Lung (tissue), 12 donors: ENCODE results near the gene CELF1. TPM values are rescaled to one million over a fixed set of nuclear protein-coding genes. Genes with fewer than 3 reads are reported as not detected.
A peak's percentile ranks its signal among the peaks of the same experiment; 100 is the strongest.

Experiments used
- ATAC-seq: fragments of 200-7000 bp; cut with Tn5 transposase; one replicate; pipeline ENCODE4 v1.9.1; 2020; ENCODE audit warnings: moderate number of reproducible peaks; ENCODE audit not compliant: insufficient read depth, low FRiP score
- DNase-seq, 3 donors: peaks; one replicate each; pipeline ENCODE4 v3.0.0-alpha.2; 2013 to 2017
- H3K27ac ChIP-seq, 2 donors: one replicate each; pipeline ENCODE4 v1.5.1; 2013; ENCODE audit warnings: mild to moderate bottlenecking in 2 of 2, moderate library complexity in 2 of 2, control low read depth in 1 of 2, inconsistent platforms in 1 of 2, low read depth in 1 of 2, low read length in 1 of 2
- H3K27me3 ChIP-seq, 3 donors: one replicate each; pipeline ENCODE4 v1.5.1; 2013; ENCODE audit warnings: low read length in 2 of 3; ENCODE audit not compliant: control insufficient read depth in 3 of 3, insufficient read depth in 3 of 3
- H3K36me3 ChIP-seq, 4 donors: one replicate each; pipeline ENCODE4 v1.5.1; 2013; ENCODE audit warnings: low read length in 4 of 4, mild to moderate bottlenecking in 1 of 4, moderate library complexity in 1 of 4; ENCODE audit not compliant: control insufficient read depth in 4 of 4, insufficient read depth in 4 of 4
- H3K4me1 ChIP-seq, 5 donors: one replicate each; pipeline ENCODE4 v1.5.1; 2013; ENCODE audit warnings: low read length in 5 of 5, mild to moderate bottlenecking in 2 of 5, moderate library complexity in 1 of 5; ENCODE audit not compliant: control insufficient read depth in 5 of 5, insufficient read depth in 5 of 5
- H3K4me3 ChIP-seq: one replicate; pipeline ENCODE4 v1.5.1; 2013; ENCODE audit warnings: mild to moderate bottlenecking, control low read depth, moderate library complexity
- H3K9ac ChIP-seq, 2 donors: one replicate each; pipeline ENCODE4 v1.5.1; 2013; ENCODE audit warnings: low read length in 2 of 2, control low read depth in 1 of 2; ENCODE audit not compliant: insufficient read depth in 1 of 2
- H3K9me3 ChIP-seq, 4 donors: one replicate each; pipeline ENCODE4 v1.5.1; 2013; ENCODE audit warnings: low read length in 3 of 4, mild to moderate bottlenecking in 1 of 4, moderate library complexity in 1 of 4; ENCODE audit not compliant: control insufficient read depth in 4 of 4, insufficient read depth in 3 of 4
- WGBS, 2 donors: extraction: QIAGEN DNeasy Blood & Tissue Kit; methylation state at CpG; one replicate each; pipeline ENCODE4 v1.1.7; 2013; 5-methylcytosine and 5-hydroxymethylcytosine counted together
- polyA plus RNA-seq, 2 donors: library from polyadenylated mRNA; stranded (reverse); fragments of 200-250 nt; gene quantifications; one replicate each; pipeline ENCODE4 v1.2.1, GENCODE V29; 2013
- total RNA-seq, 2 donors: library from RNA; depleted of rRNA in 1 of 2; stranded (reverse); fragments of >200 nt in 1 of 2; gene quantifications; one replicate each; pipeline ENCODE4 v1.2.1, GENCODE V29; 2014 to 2021
- TF ChIP-seq, protein P1 (sequence below): IDR thresholded peaks from 2 replicates; pipeline ENCODE4 v1.5.1; 2012; ENCODE audit warnings: mild to moderate bottlenecking; ENCODE audit errors: control extremely low read depth, extremely low read depth
- donor health status: control.
- donor health status: control.
- donor health status: Bipolar disorder and iron deficiency.
- donor health status: healthy.
- donor health status: DM: yes; HTN: yes; CAD: no.

Gene CELF1
- total and polyA plus RNA-seq, 4 donors, result 32.2 to 184 (median 63.8) TPM

DNA sequence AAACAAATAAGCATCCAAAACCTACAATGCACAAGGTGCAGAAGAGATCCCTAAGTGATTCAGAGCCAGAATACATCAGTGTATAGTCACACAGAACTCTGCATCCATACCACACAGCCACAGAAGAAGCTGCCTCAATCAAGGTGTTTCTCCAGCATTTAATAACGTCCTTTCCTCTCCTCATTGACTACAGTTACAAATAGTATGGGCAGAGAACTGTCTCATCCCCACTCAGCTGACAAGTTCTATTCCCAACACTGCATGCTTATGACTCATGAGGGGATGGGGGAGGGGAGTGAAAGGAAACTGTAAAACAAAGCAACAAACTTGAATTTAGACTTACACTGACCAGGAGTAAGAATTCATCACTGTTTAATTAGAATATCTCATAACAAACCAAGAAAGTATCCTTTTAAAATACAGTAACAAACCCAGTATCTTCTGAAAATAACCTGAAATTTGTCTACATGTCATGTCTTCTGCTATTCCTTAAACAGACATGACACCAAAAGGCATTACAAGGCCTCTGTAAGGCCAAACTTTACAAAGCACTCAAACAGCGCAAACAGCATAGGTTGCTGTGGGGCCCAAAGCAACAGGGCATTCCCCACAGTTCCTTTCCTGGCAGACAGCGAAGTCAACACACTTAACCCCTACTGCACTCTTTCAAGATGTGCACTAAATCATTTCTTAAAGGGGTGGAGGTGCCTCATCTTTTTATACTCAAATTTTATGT lies 29.3 kb downstream of the CELF1 start:
- no peaks in the 10 kb centered on the region for H3K36me3 ChIP-seq
- no peak overlapping the region for H3K4me3 ChIP-seq
- ATAC-seq, result peak; percentile 78
- TF ChIP-seq, protein P1, sequence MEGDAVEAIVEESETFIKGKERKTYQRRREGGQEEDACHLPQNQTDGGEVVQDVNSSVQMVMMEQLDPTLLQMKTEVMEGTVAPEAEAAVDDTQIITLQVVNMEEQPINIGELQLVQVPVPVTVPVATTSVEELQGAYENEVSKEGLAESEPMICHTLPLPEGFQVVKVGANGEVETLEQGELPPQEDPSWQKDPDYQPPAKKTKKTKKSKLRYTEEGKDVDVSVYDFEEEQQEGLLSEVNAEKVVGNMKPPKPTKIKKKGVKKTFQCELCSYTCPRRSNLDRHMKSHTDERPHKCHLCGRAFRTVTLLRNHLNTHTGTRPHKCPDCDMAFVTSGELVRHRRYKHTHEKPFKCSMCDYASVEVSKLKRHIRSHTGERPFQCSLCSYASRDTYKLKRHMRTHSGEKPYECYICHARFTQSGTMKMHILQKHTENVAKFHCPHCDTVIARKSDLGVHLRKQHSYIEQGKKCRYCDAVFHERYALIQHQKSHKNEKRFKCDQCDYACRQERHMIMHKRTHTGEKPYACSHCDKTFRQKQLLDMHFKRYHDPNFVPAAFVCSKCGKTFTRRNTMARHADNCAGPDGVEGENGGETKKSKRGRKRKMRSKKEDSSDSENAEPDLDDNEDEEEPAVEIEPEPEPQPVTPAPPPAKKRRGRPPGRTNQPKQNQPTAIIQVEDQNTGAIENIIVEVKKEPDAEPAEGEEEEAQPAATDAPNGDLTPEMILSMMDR, result no peak
- peak; percentile 47 to 68 (median 65) for DNase-seq
- WGBS, 2 donors, result 5 to 8% methylated on average over 3 of the region's 3 CpGs
- peak overlapping the region; percentile 85 to 88 for H3K27ac ChIP-seq
- H3K4me1 ChIP-seq, result peaks cover 12 to 30% (median 21%) of the 10 kb centered on the region in 5 donors
- no peaks in the 10 kb centered on the region for H3K27me3 ChIP-seq
- peak overlapping the region; percentile 33 to 40 for H3K9ac ChIP-seq
- no peaks in the 10 kb centered on the region for H3K9me3 ChIP-seq

GRCh38 chr11:47518212-47518964 lies 34.5 kb downstream of the CELF1 start:
- WGBS, 2 donors, result 27 to 51% methylated on average over 3 of the region's 3 CpGs
- Histone ChIP-seq H3K9ac (peak overlapping the region in 1 of 2 donors; percentile 49), H3K36me3 (no peaks in the 10 kb centered on the region), H3K4me3 (no peak overlapping the region), H3K27ac (peak overlapping the region in 1 of 2 donors; percentile 13), H3K9me3 (no peaks in the 10 kb centered on the region), H3K4me1 (peaks cover 3 to 54% (median 17%) of the 10 kb centered on the region in 5 donors), H3K27me3 (no peaks in the 10 kb centered on the region)
- peak in 1 of 3 donors; percentile 5 for DNase-seq
- TF ChIP-seq, protein P1, result no peak
- ATAC-seq, result no peak

DNA sequence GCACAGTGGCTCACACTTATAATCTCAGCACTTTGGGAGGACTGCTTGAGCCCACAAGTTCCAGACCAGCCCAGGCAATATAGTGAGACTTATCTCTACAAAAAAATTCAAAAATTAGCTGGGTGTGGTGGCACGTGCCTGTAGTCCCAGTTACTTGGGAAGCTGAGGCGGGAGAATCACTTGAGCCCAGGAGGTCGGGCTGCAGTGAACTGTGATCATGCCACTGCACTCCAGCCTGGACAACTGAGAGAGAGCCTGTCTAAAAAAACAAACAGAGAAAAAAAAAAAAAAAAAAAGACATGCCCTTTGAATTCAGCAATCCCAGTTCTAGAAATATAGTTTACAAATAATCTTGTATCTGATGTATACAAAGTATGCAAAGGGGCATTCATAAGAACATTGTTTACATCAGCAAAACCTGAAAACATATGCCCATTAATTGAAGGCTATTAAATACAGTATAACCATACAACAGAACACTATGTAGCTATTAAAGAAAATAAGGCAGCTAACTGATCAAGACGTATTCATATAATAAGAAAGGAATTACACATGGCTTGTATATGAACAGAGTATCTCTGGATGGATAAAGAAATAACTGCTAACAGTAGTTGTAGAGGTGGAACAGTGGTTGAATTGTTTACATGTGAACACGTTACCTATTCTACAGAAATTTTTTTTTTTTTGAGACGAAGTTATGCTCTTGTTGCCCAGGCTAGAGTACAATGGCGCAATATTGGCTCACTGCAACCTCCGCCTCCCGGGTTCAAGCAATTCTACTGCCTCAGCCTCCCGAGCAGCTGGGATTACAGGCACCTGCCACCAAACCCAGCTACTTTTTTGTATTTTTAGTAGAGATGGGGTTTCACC lies 35.7 kb downstream of the CELF1 start:
- no peak for DNase-seq
- no peak for ATAC-seq
- WGBS, 2 donors, result 60 to 77% methylated on average over 10 of the region's 10 CpGs
- no peak overlapping the region for H3K4me3 ChIP-seq
- H3K4me1 ChIP-seq, result peaks cover 0 to 51% (median 16%) of the 10 kb centered on the region in 5 donors
- no peaks in the 10 kb centered on the region for H3K27me3 ChIP-seq
- no peaks in the 10 kb centered on the region for H3K9me3 ChIP-seq
- H3K27ac ChIP-seq, result no peak overlapping the region
- no peaks in the 10 kb centered on the region for H3K36me3 ChIP-seq
- no peak overlapping the region for H3K9ac ChIP-seq
- TF ChIP-seq, protein P1, result no peak
